IPS-18a (cell line): ENCODE results near the gene PTPN14.
"Not testable (repeated sequence)": the region's sequence is repeated elsewhere in the genome, so short reads cannot be mapped to it uniquely, and the experiment has no call there.

Source experiments
- H3K27ac ChIP-seq: one replicate; pipeline ENCODE4 v1.5.1; 2013; ENCODE audit warnings: low read length
- H3K27me3 ChIP-seq: one replicate; pipeline ENCODE4 v1.6.1; 2013; ENCODE audit warnings: mild to moderate bottlenecking, low read length; ENCODE audit not compliant: control insufficient read depth, insufficient read depth
- H3K36me3 ChIP-seq: one replicate; pipeline ENCODE4 v1.6.1; 2013; ENCODE audit warnings: low read depth, low read length; ENCODE audit not compliant: control insufficient read depth
- H3K4me1 ChIP-seq: one replicate; pipeline ENCODE4 v1.6.1; 2013; ENCODE audit warnings: low read depth, low read length; ENCODE audit not compliant: control insufficient read depth
- H3K4me3 ChIP-seq: one replicate; pipeline ENCODE4 v1.5.1; 2013; ENCODE audit warnings: low read length
- H3K9ac ChIP-seq: one replicate; pipeline ENCODE4 v1.6.1; 2013; ENCODE audit warnings: mild to moderate bottlenecking, low read length, moderate library complexity
- H3K9me3 ChIP-seq: one replicate; pipeline ENCODE4 v1.6.1; 2013; ENCODE audit warnings: low read depth, low read length; ENCODE audit not compliant: control insufficient read depth

Gene PTPN14

DNA sequence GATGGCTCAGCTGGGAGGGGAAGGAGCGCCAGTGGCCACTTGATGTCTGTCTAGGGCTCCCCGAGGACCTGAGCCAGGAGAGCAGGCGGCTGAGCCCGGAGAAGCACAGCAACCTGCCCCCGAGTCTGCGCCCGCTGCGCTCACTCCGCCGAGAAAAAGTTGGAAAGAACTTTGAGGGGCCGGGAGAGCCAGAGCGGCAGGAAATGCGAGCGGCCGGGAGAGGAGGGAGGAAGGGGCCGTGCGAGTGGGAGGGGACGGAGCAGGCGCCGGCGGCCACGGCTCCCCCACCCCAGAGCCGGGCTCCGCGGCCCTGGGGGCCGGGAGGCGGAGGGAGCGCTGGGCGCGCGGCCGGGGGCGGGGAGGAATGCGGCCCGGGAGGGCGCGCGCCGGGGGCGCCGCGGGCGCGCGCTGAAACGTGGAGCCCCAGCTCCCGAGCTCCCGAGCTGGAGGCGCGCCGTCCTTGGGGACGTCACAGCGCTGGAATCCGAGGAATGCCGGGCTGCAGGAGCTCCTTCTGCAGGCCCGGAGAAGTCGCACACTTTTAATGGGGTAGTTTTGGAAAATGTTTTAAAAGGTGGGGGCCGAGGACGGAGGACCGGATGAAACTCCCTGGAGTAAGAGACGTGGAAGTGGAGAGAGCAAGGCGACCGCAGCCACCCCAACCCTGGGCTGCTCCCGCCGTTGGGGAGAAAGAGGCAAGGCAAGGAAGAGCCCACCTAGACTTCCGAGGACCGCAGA is at the start of gene PTPN14:
PTPN14 (minus strand) TSS at position 167 of the 738 bp plus-strand sequence. CDS start 86,799 bp downstream, outside the sequence.
- Histone ChIP-seq H3K27me3 (peaks cover 11% of the 10 kb centered on the region), H3K27ac (peak within 1 kb of the TSS; percentile 99)

DNA sequence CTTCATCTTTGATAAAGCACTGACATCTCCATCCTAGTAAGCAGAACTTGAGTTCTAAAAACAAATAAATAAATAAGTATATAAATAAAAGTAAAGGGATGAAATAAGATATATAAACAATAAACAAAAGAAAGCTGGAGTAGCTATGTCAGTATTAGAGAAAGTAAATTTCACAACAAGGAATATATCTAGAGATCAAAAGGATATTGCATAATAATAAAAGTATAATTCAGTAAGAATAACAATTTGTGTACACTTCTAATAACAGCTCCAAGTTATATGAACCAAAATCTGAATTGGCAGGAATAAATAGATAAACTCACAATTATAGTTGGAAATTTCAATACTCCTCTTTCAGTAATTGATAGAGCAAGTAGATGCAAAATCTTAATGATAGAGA is 41.8 kb upstream of the PTPN14 start:
- Histone ChIP-seq H3K4me3 (no peak overlapping the region), H3K9ac (no peak overlapping the region), H3K27ac (no peak overlapping the region), H3K9me3 (no peaks in the 10 kb centered on the region), H3K36me3 (no peaks in the 10 kb centered on the region), H3K4me1 (no peaks in the 10 kb centered on the region), H3K27me3 (no peaks in the 10 kb centered on the region)

More for the DNA sequence above, at the start of gene PTPN14:
- Histone ChIP-seq H3K4me1 (peaks cover 23% of the 10 kb centered on the region), H3K36me3 (no peaks in the 10 kb centered on the region), H3K9ac (peak within 1 kb of the TSS; percentile 98), H3K4me3 (peak within 1 kb of the TSS; percentile 92), H3K9me3 (no peaks in the 10 kb centered on the region)

DNA sequence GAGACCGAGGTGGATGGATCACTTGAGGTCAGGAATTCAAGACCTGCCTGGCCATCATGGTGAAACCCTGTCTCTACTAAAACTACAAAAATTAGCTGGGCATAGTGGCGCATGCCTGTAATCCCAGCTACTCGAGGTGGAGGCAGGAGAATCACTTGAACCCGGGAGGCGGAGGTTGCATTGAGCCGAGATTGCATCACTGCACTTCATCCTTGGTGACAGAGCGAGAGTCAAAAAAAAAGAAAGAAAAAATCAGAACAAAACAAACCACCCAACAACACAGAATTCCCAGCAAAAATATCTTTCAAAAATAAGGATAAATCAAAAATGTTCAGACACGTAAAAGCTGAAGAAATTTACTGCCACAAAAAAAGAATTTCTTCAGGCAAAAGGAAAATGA is 40.5 kb upstream of the PTPN14 start:
- H3K9ac ChIP-seq, H3K36me3 ChIP-seq, H3K9me3 ChIP-seq, H3K4me3 ChIP-seq, H3K27ac ChIP-seq, H3K4me1 ChIP-seq, H3K27me3 ChIP-seq: not testable (repeated sequence)

DNA sequence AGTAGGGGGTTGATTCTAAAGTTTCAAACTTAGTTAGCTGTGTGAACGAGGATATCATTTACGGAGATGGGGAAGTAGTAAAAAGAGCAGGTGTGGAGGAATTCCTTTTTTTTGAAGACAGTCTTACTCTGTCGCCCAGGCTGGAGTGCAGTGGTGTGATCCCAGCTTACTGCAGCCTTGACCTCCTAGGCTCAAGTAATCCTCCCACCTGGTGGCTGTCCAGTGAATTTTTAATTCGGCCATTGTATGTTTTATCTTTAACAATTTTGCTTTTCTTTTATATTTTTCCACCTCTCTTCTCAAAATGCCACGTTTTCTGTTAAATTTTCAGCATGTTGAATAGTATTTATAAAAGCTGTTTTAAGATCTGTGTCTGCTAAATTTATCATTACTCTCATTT is 39.3 kb upstream of the PTPN14 start:
- H3K4me3 ChIP-seq, result no peak overlapping the region
- H3K36me3 ChIP-seq, result no peaks in the 10 kb centered on the region
- H3K9ac ChIP-seq, result no peak overlapping the region
- no peak overlapping the region for H3K27ac ChIP-seq
- no peaks in the 10 kb centered on the region for H3K27me3 ChIP-seq
- no peaks in the 10 kb centered on the region for H3K9me3 ChIP-seq
- H3K4me1 ChIP-seq, result no peaks in the 10 kb centered on the region

DNA sequence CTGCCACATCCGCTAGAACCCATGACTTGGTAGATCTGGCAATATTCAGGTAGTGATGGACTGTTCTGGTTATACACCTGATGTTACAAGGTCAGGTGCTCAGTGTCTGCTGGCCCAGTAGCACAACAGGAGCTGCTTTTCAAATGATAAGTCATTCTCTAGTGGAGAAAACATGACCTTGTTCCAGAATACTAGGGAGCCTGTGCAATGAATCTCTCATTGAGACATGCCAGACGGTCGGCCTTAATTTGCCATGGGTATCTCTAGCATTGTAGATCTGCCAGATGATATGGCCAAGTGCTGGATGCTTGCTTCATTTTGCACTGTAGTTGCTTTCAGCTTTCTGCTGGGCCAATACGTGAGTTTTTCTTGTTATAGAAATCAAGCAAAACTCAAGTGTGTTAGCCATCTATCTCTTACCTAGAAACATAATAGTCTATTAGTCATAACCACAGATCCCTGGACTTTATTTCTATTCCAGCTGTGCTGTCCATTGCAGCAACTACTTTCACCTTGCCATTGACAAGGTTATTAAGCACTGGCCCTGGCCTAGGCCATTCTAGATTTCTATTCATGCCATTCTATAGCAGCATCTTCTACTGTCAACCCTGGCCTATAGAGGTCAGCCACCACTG is 37.7 kb upstream of the PTPN14 start:
- no peaks in the 10 kb centered on the region for H3K36me3 ChIP-seq

DNA sequence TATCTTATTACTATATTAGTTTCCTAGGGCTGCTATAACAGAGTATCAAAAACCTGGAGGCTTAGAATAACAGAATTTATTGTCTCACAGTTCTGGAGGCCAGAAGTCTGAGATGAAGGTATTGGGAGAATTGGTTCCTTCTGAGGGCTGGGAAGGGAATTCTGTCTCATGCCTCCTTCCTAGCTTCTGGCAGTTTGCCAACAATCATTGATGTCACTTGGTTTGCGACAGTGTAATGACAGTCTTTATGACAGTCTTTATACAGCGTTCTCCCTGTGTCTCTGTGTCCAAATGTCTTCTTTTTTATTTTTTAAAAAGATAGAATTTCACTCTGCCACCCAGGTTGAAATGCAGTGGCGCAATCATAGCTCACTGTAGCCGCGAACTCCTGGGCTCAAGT is 35.8 kb upstream of the PTPN14 start:
- Histone ChIP-seq H3K36me3 (no peaks in the 10 kb centered on the region), H3K9ac (no peak overlapping the region), H3K4me1 (peaks cover 4% of the 10 kb centered on the region), H3K27me3 (no peaks in the 10 kb centered on the region), H3K4me3 (no peak overlapping the region), H3K27ac (no peak overlapping the region), H3K9me3 (no peaks in the 10 kb centered on the region)

More for the DNA sequence above, 37.7 kb upstream of the PTPN14 start:
- H3K4me1 ChIP-seq, result no peaks in the 10 kb centered on the region
- no peak overlapping the region for H3K4me3 ChIP-seq
- H3K27ac ChIP-seq, result no peak overlapping the region
- H3K9me3 ChIP-seq, result no peaks in the 10 kb centered on the region
- no peaks in the 10 kb centered on the region for H3K27me3 ChIP-seq
- no peak overlapping the region for H3K9ac ChIP-seq

DNA sequence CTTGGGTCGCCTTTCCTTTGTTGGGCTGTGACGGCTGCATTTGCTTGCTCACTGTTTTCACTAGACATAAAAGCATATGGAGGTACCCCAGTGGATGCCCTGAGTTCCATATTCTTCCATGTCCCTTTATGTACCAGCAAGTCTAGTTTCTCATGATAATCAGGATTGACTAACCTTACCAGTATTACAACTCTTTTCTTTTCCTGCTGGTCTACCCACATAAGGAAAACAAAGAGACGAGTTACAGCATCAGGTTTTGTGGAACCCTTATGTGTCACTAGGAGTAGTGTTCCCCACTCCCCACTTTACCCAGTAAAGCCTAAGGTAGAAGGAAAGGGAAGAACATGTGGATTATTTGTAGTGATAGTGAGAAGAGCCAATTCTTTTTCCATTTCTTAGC is 35.2 kb upstream of the PTPN14 start:
- no peaks in the 10 kb centered on the region for H3K27me3 ChIP-seq
- no peak overlapping the region for H3K9ac ChIP-seq
- peaks cover 10% of the 10 kb centered on the region for H3K4me1 ChIP-seq
- H3K9me3 ChIP-seq, result no peaks in the 10 kb centered on the region
- H3K27ac ChIP-seq, result no peak overlapping the region
- H3K36me3 ChIP-seq, result no peaks in the 10 kb centered on the region
- no peak overlapping the region for H3K4me3 ChIP-seq

DNA sequence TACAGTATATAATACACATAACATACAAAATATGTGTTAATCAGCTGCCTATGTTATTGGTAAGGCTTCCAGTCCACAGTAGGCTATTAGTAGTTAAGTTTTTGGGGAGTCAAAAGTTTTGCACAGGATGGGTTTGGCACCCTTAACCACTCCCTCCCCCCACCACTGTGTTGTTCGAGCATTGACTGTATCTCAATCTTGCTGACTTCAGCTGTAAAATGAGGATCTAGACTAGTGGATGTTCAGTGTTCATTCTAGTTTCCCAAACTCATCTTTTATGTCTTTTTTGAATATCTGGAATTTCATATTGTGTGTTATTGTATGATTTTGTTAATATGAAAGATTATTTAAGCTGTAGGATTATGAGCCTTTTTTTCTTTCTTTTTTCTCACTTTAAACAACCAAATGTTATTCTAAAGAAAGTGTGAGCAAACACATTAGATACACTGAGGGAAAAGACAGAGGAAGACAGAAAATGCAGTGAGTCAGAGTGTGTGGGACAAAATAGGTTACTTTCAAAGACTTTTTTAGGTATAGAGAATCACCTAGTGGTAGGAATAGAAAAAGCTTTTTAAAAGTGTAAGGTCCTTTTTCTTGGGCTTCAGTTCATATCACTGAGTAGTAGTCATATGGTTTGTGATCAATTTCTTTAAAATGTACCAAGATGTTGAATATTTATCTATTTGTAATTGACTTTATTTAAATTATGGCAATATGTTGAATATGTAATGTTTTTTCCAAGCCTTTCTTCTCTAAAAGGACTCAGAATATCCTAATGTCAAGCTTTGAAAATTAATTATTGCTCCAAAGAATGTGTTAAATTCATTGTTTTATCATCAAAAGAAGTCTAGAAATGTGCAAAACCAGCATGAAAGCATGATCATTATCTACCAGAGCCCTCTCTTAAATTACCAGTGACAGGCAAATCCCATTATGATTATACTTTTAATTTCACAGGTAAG is 33.7 kb upstream of the PTPN14 start:
- H3K36me3 ChIP-seq, result no peaks in the 10 kb centered on the region
- H3K27ac ChIP-seq, result no peak overlapping the region
- H3K27me3 ChIP-seq, result no peaks in the 10 kb centered on the region
- no peak overlapping the region for H3K9ac ChIP-seq
- no peak overlapping the region for H3K4me3 ChIP-seq
- H3K4me1 ChIP-seq, result peaks cover 12% of the 10 kb centered on the region
- H3K9me3 ChIP-seq, result no peaks in the 10 kb centered on the region

DNA sequence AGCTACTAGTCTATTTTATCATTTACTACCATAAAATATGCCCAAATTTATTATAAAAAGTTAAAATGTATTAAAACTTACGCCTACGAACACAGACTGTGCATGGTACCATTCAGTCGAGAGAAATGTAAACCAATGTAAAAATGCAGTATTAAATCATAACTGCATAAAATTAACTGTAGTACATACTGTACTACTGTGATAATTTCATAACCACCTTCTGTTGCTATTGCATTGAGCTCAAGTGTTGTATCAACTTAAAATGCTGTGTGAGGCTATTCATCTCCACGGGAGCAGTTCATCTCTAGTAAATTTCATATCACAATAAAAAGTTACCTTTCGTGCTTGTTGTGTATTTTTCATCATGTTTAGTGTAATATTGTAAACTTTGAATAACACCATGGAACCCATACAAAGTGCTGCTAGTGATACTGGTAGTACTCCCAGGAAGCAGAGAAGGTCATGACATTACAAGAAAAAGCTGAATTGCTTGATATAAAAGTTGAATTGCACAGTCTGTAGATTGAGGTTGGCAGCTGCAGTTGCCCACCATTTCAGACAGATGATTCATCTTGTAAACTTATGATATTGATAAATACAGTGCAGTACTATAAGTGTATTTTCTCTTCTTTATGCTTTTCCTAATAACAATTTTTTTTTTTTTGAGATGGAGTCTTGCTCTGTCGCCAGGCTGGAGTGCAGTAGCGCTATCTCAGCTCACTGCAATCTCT is 32.6 kb upstream of the PTPN14 start:
- Histone ChIP-seq H3K4me1 (peaks cover 12% of the 10 kb centered on the region), H3K27me3 (no peaks in the 10 kb centered on the region), H3K9me3 (no peaks in the 10 kb centered on the region), H3K9ac (no peak overlapping the region), H3K27ac (no peak overlapping the region), H3K4me3 (no peak overlapping the region), H3K36me3 (no peaks in the 10 kb centered on the region)

DNA sequence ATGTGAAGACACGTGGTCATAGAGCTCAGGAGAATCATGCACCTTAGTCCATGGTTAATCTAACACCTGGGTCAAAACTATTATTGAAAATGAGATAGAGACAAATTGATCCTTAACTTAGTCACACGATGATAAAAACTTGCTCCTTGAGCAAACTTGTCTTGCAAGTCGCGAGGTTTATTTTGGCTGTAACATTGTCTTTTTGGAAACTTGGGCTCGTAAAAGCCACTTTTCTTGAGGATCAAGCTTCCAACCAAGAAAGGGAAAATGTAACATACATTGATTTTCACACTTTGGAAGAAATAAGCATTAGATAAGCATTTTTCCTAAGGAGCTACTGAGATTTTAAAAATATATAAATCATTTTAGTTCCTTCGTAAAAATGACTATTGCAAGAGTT is 31.7 kb upstream of the PTPN14 start:
- H3K36me3 ChIP-seq, result no peaks in the 10 kb centered on the region
- H3K9ac ChIP-seq, result no peak overlapping the region
- H3K9me3 ChIP-seq, result no peaks in the 10 kb centered on the region
- H3K27ac ChIP-seq, result no peak overlapping the region
- H3K27me3 ChIP-seq, result no peaks in the 10 kb centered on the region
- H3K4me3 ChIP-seq, result no peak overlapping the region
- H3K4me1 ChIP-seq, result peaks cover 12% of the 10 kb centered on the region
